OCI-LY7 (cell line): ENCODE measurements around the gene RNF157. TPM values are rescaled to one million over a fixed set of nuclear protein-coding genes. Genes with fewer than 3 reads are reported as not detected.

Source experiments
- BruUV-seq: library from RNA; stranded (reverse); fragments of 400-500 nt; replicated peaks from 2 replicates; lab custom pipeline; 2021; lab: Mats Ljungman, UMichigan
- CTCF ChIA-PET: fragments of 300-600 bp; sonication (Branson Sonifier 250); formaldehyde crosslinking; loops from one replicate; lab custom pipeline; 2022; ENCODE audit warnings: antibody characterized with exemption; ENCODE audit not compliant: unreplicated experiment; lab: Charles Lee
- POLR2A ChIA-PET: fragments of 300-600 bp; sonication (Branson Sonifier 250); formaldehyde crosslinking; loops from one replicate; lab custom pipeline; 2022; ENCODE audit warnings: antibody characterized with exemption; lab: Charles Lee
- DNase-seq: peaks from one replicate; pipeline ENCODE4 v3.0.0-alpha.2; 2015; ENCODE audit warnings: low spot score
- H2AFZ ChIP-seq: fragments of 200-600 bp; sonication (generic), shearing (Covaris generic); 2 replicates; pipeline ENCODE4 v1.6.1; 2014; ENCODE audit warnings: mild to moderate bottlenecking, antibody characterized with exemption, low read length, moderate library complexity
- H3K27ac ChIP-seq: fragments of 200-600 bp; sonication (generic); 2 replicates; pipeline ENCODE4 v1.5.1; 2014; ENCODE audit warnings: mixed run types, low read depth, mild to moderate bottlenecking, moderate library complexity, low read length, inconsistent platforms; ENCODE audit not compliant: poor library complexity, severe bottlenecking
- H3K36me3 ChIP-seq: fragments of 200-600 bp; sonication (generic); 2 replicates; pipeline ENCODE4 v1.6.1; 2014; ENCODE audit warnings: mild to moderate bottlenecking, antibody characterized with exemption, low read length, moderate library complexity, mixed read lengths; ENCODE audit not compliant: insufficient read depth
- H3K4me1 ChIP-seq: fragments of 200-600 bp; sonication (generic); 2 replicates; pipeline ENCODE4 v1.5.1; 2014; ENCODE audit warnings: mild to moderate bottlenecking, low read length; ENCODE audit not compliant: insufficient read depth, poor library complexity, severe bottlenecking
- H3K4me2 ChIP-seq: fragments of 200-600 bp; sonication (generic); 2 replicates; pipeline ENCODE4 v1.6.1; 2014; ENCODE audit warnings: mild to moderate bottlenecking, low read length
- H3K4me3 ChIP-seq: fragments of 200-600 bp; sonication (generic); 2 replicates; pipeline ENCODE4 v1.5.1; 2014; ENCODE audit warnings: mild to moderate bottlenecking, low read depth, low read length; ENCODE audit not compliant: poor library complexity, severe bottlenecking
- H3K79me2 ChIP-seq: fragments of 200-600 bp; sonication (generic); 2 replicates; pipeline ENCODE4 v1.6.1; 2016; ENCODE audit warnings: low read depth, mild to moderate bottlenecking, low read length, moderate library complexity, mixed read lengths; ENCODE audit not compliant: insufficient read depth
- H3K9me2 ChIP-seq: fragments of 200-600 bp; sonication (generic); 2 replicates; pipeline ENCODE4 v1.6.1; 2016; ENCODE audit warnings: mild to moderate bottlenecking, low read length, mixed read lengths; ENCODE audit not compliant: insufficient read depth
- H3K9me3 ChIP-seq: fragments of 200-600 bp; sonication (generic); 2 replicates; pipeline ENCODE4 v1.6.1; 2014; ENCODE audit warnings: mild to moderate bottlenecking, mixed run types, low read length, mixed read lengths
- H4K20me1 ChIP-seq: fragments of 200-600 bp; sonication (generic); 2 replicates; pipeline ENCODE4 v1.6.1; 2014; ENCODE audit warnings: mild to moderate bottlenecking, antibody characterized with exemption, low read length, moderate library complexity, mixed read lengths; ENCODE audit not compliant: insufficient read depth
- EZH2phosphoT487 ChIP-seq: fragments of 200-600 bp; sonication (generic); IDR thresholded peaks from 2 replicates; pipeline ENCODE4 v1.6.1; 2018; ENCODE audit warnings: low read depth, borderline replicate concordance, mild to moderate bottlenecking, mixed run types, antibody characterized with exemption, low read length, moderate library complexity, mixed read lengths
- intact Hi-C: fragments of 100-400 bp; cut with micrococcal nuclease; formaldehyde crosslinking; loops from one replicate; pipeline ENCODE4 v1.10.0; 2022; ENCODE audit not compliant: unreplicated experiment
- total RNA-seq, 2 experiments: library from RNA; depleted of rRNA in 1 of 2; stranded (reverse); fragments of >200 nt in 1 of 2; shearing (Covaris generic) in 1 of 2; gene quantifications; 2 replicates each; pipeline ENCODE4 v1.2.3, GENCODE V29; 2014 to 2022
- TF ChIP-seq, protein P1 (sequence below): fragments of 200-600 bp; sonication (generic); conservative IDR thresholded peaks from 2 replicates; pipeline ENCODE4 v1.5.1; 2014; ENCODE audit warnings: mild to moderate bottlenecking, antibody characterized with exemption, low read length, moderate library complexity, mixed read lengths

RNF157 gene
- total RNA-seq, 2 experiments from 2014 or later: 0.28 to 1.3 TPM

DNA sequence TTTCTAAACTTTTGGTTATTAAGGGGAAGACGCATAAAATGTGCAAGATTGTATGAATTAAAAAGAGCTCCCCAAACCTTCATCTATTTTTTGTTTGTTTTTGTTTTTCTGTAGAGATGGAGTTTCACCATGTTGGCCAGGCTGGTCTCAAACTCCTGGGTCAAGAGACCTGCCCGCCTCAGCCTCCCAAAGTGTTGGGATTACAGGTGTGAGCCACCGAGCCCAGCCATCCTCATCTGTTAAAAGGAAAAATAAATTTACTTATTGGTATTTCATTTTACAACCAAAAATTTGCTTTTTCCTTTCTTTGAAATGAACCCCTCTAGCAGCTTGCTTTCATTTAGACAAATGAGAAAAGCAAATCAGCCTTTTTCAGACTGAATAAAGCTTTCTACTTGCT, 23.2 kb downstream of the RNF157 start:
- CTCF ChIA-PET: interaction anchor here (0.5 to 1.0 kb wide), 2 partner anchors 11 to 262 kb away, joined by 3 read pairs; no protein-coding TSS in a partner anchor
- H3K4me2 ChIP-seq: no peak overlapping the region
- no peak overlapping the region for H3K4me3 ChIP-seq
- no TSS peak for BruUV-seq
- H3K9me3 ChIP-seq: no peaks in the 10 kb centered on the region
- POLR2A ChIA-PET: interaction anchor here (0.6 to 2.0 kb wide), 6 partner anchors 8 to 135 kb away, joined by 4 to 9 read pairs (median 5); no protein-coding TSS in a partner anchor
- TF ChIP-seq, protein P1, sequence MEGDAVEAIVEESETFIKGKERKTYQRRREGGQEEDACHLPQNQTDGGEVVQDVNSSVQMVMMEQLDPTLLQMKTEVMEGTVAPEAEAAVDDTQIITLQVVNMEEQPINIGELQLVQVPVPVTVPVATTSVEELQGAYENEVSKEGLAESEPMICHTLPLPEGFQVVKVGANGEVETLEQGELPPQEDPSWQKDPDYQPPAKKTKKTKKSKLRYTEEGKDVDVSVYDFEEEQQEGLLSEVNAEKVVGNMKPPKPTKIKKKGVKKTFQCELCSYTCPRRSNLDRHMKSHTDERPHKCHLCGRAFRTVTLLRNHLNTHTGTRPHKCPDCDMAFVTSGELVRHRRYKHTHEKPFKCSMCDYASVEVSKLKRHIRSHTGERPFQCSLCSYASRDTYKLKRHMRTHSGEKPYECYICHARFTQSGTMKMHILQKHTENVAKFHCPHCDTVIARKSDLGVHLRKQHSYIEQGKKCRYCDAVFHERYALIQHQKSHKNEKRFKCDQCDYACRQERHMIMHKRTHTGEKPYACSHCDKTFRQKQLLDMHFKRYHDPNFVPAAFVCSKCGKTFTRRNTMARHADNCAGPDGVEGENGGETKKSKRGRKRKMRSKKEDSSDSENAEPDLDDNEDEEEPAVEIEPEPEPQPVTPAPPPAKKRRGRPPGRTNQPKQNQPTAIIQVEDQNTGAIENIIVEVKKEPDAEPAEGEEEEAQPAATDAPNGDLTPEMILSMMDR: no peak
- TF ChIP-seq EZH2phosphoT487: no peak
- intact Hi-C loops: no loop called here
- no peak for DNase-seq
- no peaks in the 10 kb centered on the region for H4K20me1 ChIP-seq
- no peaks in the 10 kb centered on the region for H3K36me3 ChIP-seq
- no peaks in the 10 kb centered on the region for H3K79me2 ChIP-seq
- no peak overlapping the region for H3K27ac ChIP-seq
- H3K9me2 ChIP-seq: no peaks in the 10 kb centered on the region
- no peak overlapping the region for H2AFZ ChIP-seq
- H3K4me1 ChIP-seq: no peaks in the 10 kb centered on the region

DNA sequence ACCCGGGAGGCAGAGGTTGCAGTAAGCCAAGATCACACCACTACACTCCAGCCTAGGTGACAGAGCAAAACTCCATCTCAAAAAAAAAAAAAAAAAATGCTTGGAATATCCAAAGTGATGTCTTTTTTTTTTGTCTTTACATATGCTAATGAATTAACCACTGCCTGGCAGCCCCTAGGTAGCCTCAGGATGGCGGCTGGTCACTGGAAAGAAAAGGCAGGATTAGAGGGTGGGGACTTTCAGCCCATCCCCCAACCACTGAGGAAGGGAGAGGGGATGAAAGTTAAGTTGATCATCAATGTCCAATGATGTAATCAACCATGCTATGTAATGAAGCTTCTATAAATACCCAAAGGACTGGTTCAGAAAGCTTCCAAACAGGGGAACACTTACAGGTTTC, 26.8 kb downstream of the RNF157 start:
- no TSS peak for BruUV-seq
- DNase-seq: no peak
- H3K9me2 ChIP-seq: no peaks in the 10 kb centered on the region
- no peak for TF ChIP-seq EZH2phosphoT487
- TF ChIP-seq, protein P1: no peak
- H3K27ac ChIP-seq: no peak overlapping the region
- H4K20me1 ChIP-seq: no peaks in the 10 kb centered on the region
- H3K79me2 ChIP-seq: no peaks in the 10 kb centered on the region
- no peaks in the 10 kb centered on the region for H3K9me3 ChIP-seq
- no peaks in the 10 kb centered on the region for H3K36me3 ChIP-seq
- no peak overlapping the region for H3K4me2 ChIP-seq
- ChIA-PET POLR2A (no interaction called here), CTCF (no interaction called here)
- intact Hi-C loops: no loop called here
- peaks cover 2% of the 10 kb centered on the region for H3K4me1 ChIP-seq
- no peak overlapping the region for H3K4me3 ChIP-seq
- H2AFZ ChIP-seq: no peak overlapping the region

- Histone ChIP-seq H3K9me3 (no peaks in the 10 kb centered on the region), H3K79me2 (no peaks in the 10 kb centered on the region), H3K4me3 (no peak overlapping the region), H3K27ac (peak overlapping the region; percentile 33), H3K36me3 (no peaks in the 10 kb centered on the region), H2AFZ (peak overlapping the region; percentile 75), H4K20me1 (no peaks in the 10 kb centered on the region), H3K4me2 (peak overlapping the region; percentile 44), H3K4me1 (peaks cover 16% of the 10 kb centered on the region), H3K9me2 (no peaks in the 10 kb centered on the region)
- ChIA-PET POLR2A (interaction anchor here (0.6 to 2.1 kb wide), 5 partner anchors 9 to 301 kb away, joined by 3 to 9 read pairs (median 4); no protein-coding TSS in a partner anchor), CTCF (interaction anchor here (1.1 kb wide), 1 partner anchor 9 kb away, joined by 3 read pairs; no protein-coding TSS in a partner anchor)
- intact Hi-C loops: loop anchor here (5.0 kb wide), 1 partner anchor 39 kb away; no protein-coding TSS in a partner anchor
- peak; percentile 78 for DNase-seq
- no TSS peak for BruUV-seq
- TF ChIP-seq, protein P1: no peak
- no peak for TF ChIP-seq EZH2phosphoT487
Measured at GRCh38 chr17:76208120-76208519, 32.2 kb downstream of the RNF157 start.
